IMR-90 (cell line): ENCODE results near the gene SEMG2. TPM values are rescaled to one million over a fixed set of nuclear protein-coding genes. Genes with fewer than 3 reads are reported as not detected.

Experiments
- ATAC-seq: fragments of 200-7000 bp; cut with Tn5 transposase; 2 replicates; pipeline ENCODE4 v1.9.1; 2020; ENCODE audit warnings: low read depth, mild to moderate bottlenecking, moderate library complexity
- BruUV-seq: library from RNA; stranded (reverse); fragments of 400-500 nt; replicated peaks from 2 replicates; lab custom pipeline; 2021; lab: Mats Ljungman, UMichigan
- CTCF ChIA-PET: fragments of 300-600 bp; formaldehyde crosslinking; extraction: SDS; loops from one replicate; lab custom pipeline; 2021; ENCODE audit warnings: antibody characterized with exemption; lab: Yijun Ruan, JAX
- POLR2A ChIA-PET: fragments of 300-600 bp; sonication (Branson Sonifier 250); formaldehyde crosslinking; loops from one replicate; lab custom pipeline; 2022; ENCODE audit warnings: antibody characterized with exemption; ENCODE audit not compliant: unreplicated experiment; lab: Charles Lee
- DNase-seq: peaks from one replicate; pipeline ENCODE4 v3.0.0; 2013
- H2AFZ ChIP-seq: replicated peaks from 2 replicates; pipeline ENCODE3; 2013; ENCODE audit warnings: low read length, mild to moderate bottlenecking; ENCODE audit not compliant: poor library complexity
- H2AK5ac ChIP-seq: 2 replicates; pipeline ENCODE4 v1.6.1; 2013; ENCODE audit warnings: low read depth, low read length, inconsistent platforms
- H2AK9ac ChIP-seq: replicated peaks from 2 replicates; pipeline ENCODE3; 2013; ENCODE audit warnings: mild to moderate bottlenecking, low read depth, low read length, moderate library complexity; ENCODE audit not compliant: poor library complexity
- H2BK120ac ChIP-seq: 2 replicates; pipeline ENCODE4 v1.6.1; 2013; ENCODE audit warnings: low read depth, low read length, inconsistent platforms
- H2BK15ac ChIP-seq: 3 replicates; pipeline ENCODE4 v1.6.1; 2013; ENCODE audit warnings: low read depth, low read length, inconsistent platforms
- H2BK20ac ChIP-seq: 2 replicates; pipeline ENCODE4 v1.6.1; 2013; ENCODE audit warnings: low read depth, mild to moderate bottlenecking, inconsistent platforms, low read length, moderate library complexity
- H2BK5ac ChIP-seq: 2 replicates; pipeline ENCODE4 v1.6.1; 2013; ENCODE audit warnings: mild to moderate bottlenecking, low read depth, low read length, inconsistent platforms; ENCODE audit not compliant: poor library complexity, severe bottlenecking
- H3K14ac ChIP-seq: replicated peaks from 2 replicates; pipeline ENCODE4 v1.6.1; 2013; ENCODE audit warnings: low read depth, low read length, inconsistent platforms
- H3K18ac ChIP-seq: 2 replicates; pipeline ENCODE4 v1.6.1; 2013; ENCODE audit warnings: low read depth, low read length, control low read depth
- H3K23ac ChIP-seq: 2 replicates; pipeline ENCODE4 v1.6.1; 2013; ENCODE audit warnings: low read depth, low read length, inconsistent platforms
- H3K27ac ChIP-seq: 2 replicates; pipeline ENCODE4 v1.5.1; 2013; ENCODE audit warnings: mild to moderate bottlenecking, control low read depth, low read length; ENCODE audit not compliant: insufficient read depth
- H3K27me3 ChIP-seq: 2 replicates; pipeline ENCODE4 v1.6.1; 2013; ENCODE audit warnings: low read length; ENCODE audit not compliant: control insufficient read depth, insufficient read depth
- H3K36me3 ChIP-seq: 2 replicates; pipeline ENCODE4 v1.6.1; 2013; ENCODE audit warnings: low read length, mixed read lengths; ENCODE audit not compliant: control insufficient read depth, insufficient read depth
- H3K4ac ChIP-seq: 2 replicates; pipeline ENCODE4 v1.6.1; 2013; ENCODE audit warnings: low read depth, low read length, inconsistent platforms
- H3K4me1 ChIP-seq: 2 replicates; pipeline ENCODE4 v1.6.1; 2013; ENCODE audit warnings: low read length, mixed read lengths; ENCODE audit not compliant: control insufficient read depth, insufficient read depth
- H3K4me2 ChIP-seq: 2 replicates; pipeline ENCODE4 v1.6.1; 2013; ENCODE audit warnings: low read depth, mild to moderate bottlenecking, control low read depth, low read length, moderate library complexity
- H3K4me3 ChIP-seq: 2 replicates; pipeline ENCODE4 v1.5.1; 2013; ENCODE audit warnings: low read depth, mild to moderate bottlenecking, control low read depth, low read length, moderate library complexity; ENCODE audit not compliant: insufficient read depth
- H3K56ac ChIP-seq: 2 replicates; pipeline ENCODE4 v1.6.1; 2013; ENCODE audit warnings: low read length, inconsistent platforms; ENCODE audit not compliant: insufficient read depth; ENCODE audit errors: extremely low read depth
- H3K79me1 ChIP-seq, 2 experiments: 2 replicates each; pipeline ENCODE4 v1.6.1; 2013; ENCODE audit warnings: low read length in 2 of 2, inconsistent platforms in 1 of 2, low read depth in 1 of 2
- H3K9ac ChIP-seq: 2 replicates; pipeline ENCODE4 v1.6.1; 2013; ENCODE audit warnings: low read depth, low read length, control low read depth
- H3K9me1 ChIP-seq: 2 replicates; pipeline ENCODE4 v1.6.1; 2013; ENCODE audit warnings: low read length, inconsistent platforms; ENCODE audit not compliant: insufficient read depth
- H3K9me3 ChIP-seq: 2 replicates; pipeline ENCODE4 v1.6.1; 2013; ENCODE audit warnings: low read length; ENCODE audit not compliant: control insufficient read depth, insufficient read depth
- H4K20me1 ChIP-seq: 2 replicates; pipeline ENCODE4 v1.6.1; 2013; ENCODE audit warnings: low read length, inconsistent platforms; ENCODE audit not compliant: insufficient read depth
- H4K5ac ChIP-seq: 2 replicates; pipeline ENCODE4 v1.6.1; 2013; ENCODE audit warnings: mild to moderate bottlenecking, low read depth, low read length, control low read depth
- H4K8ac ChIP-seq, 2 experiments: 2 replicates each; pipeline ENCODE4 v1.6.1; 2013; ENCODE audit warnings: low read depth in 2 of 2, low read length in 2 of 2, control low read depth in 1 of 2, inconsistent platforms in 1 of 2
- H4K91ac ChIP-seq: 2 replicates; pipeline ENCODE4 v1.6.1; 2013; ENCODE audit warnings: low read depth, low read length, inconsistent platforms; ENCODE audit not compliant: insufficient read depth
- BHLHE40 ChIP-seq: fragments of 150-350 bp; IDR thresholded peaks from 2 replicates; pipeline ENCODE4 v1.6.1; 2016; ENCODE audit warnings: mild to moderate bottlenecking, low read depth, low read length
- CEBPB ChIP-seq: IDR thresholded peaks from 2 replicates; pipeline ENCODE4 v1.6.1; 2012; ENCODE audit warnings: low read depth, low read length, improper control_type of control experiment
- CHD1 ChIP-seq: IDR thresholded peaks from 2 replicates; pipeline ENCODE4 v1.6.1; 2012; ENCODE audit warnings: low read depth, low read length, improper control_type of control experiment
- CTCF ChIP-seq: conservative IDR thresholded peaks from 2 replicates; pipeline ENCODE4 v1.5.1; 2012; ENCODE audit warnings: mild to moderate bottlenecking, low read depth, low read length, improper control_type of control experiment
- ELK1 ChIP-seq: fragments of 150-350 bp; IDR thresholded peaks from 2 replicates; pipeline ENCODE4 v1.6.1; 2016; ENCODE audit warnings: low read depth, mild to moderate bottlenecking, low read length, moderate library complexity, borderline replicate concordance
- FOS ChIP-seq: fragments of 150-350 bp; IDR thresholded peaks from 2 replicates; pipeline ENCODE4 v1.6.1; 2016; ENCODE audit warnings: low read depth, low read length
- MAFK ChIP-seq: IDR thresholded peaks from 2 replicates; pipeline ENCODE4 v1.6.1; 2012; ENCODE audit warnings: low read depth, low read length, improper control_type of control experiment
- MAZ ChIP-seq: IDR thresholded peaks from 2 replicates; pipeline ENCODE4 v1.6.1; 2012; ENCODE audit warnings: low read depth, mild to moderate bottlenecking, low read length, improper control_type of control experiment, moderate library complexity, borderline replicate concordance
- MXI1 ChIP-seq: IDR thresholded peaks from 2 replicates; pipeline ENCODE4 v1.6.1; 2012; ENCODE audit warnings: low read depth, mild to moderate bottlenecking, low read length, moderate library complexity, borderline replicate concordance
- NFE2L2 ChIP-seq: fragments of 150-350 bp; IDR thresholded peaks from 2 replicates; pipeline ENCODE4 v1.6.1; 2016; ENCODE audit warnings: low read depth, mild to moderate bottlenecking, low read length
- POLR2A ChIP-seq: IDR thresholded peaks from 2 replicates; pipeline ENCODE4 v1.6.1; 2012; ENCODE audit warnings: mild to moderate bottlenecking, low read depth, low read length
- RAD21 ChIP-seq: IDR thresholded peaks from 2 replicates; pipeline ENCODE4 v1.6.1; 2012; ENCODE audit warnings: low read length, improper control_type of control experiment
- RCOR1 ChIP-seq: IDR thresholded peaks from 2 replicates; pipeline ENCODE4 v1.6.1; 2012; ENCODE audit warnings: mild to moderate bottlenecking, low read length, improper control_type of control experiment; ENCODE audit not compliant: insufficient replicate concordance
- RFX5 ChIP-seq: IDR thresholded peaks from 2 replicates; pipeline ENCODE4 v1.8.0; 2012; ENCODE audit warnings: low read depth, mild to moderate bottlenecking, low read length, moderate library complexity
- SMC3 ChIP-seq: fragments of 150-350 bp; IDR thresholded peaks from 2 replicates; pipeline ENCODE4 v1.6.1; 2016; ENCODE audit warnings: low read depth, mild to moderate bottlenecking, antibody characterized with exemption, low read length, moderate library complexity
- USF2 ChIP-seq: fragments of 150-350 bp; IDR thresholded peaks from 2 replicates; pipeline ENCODE4 v1.6.1; 2017; ENCODE audit warnings: mild to moderate bottlenecking, antibody characterized with exemption, low read length, low read depth
- WGBS, 2 experiments: methylation state at CpG; one replicate each; pipeline versions ENCODE4 v1.1.5 to v1.1.7; 2013; ENCODE audit warnings: missing lambda C conversion rate in 2 of 2; ENCODE audit not compliant: insufficient read length in 1 of 2; ENCODE audit errors: extremely low coverage in 2 of 2; 5-methylcytosine and 5-hydroxymethylcytosine counted together
- dilution Hi-C: fragments of 300-500 bp; cut with HindIII; formaldehyde crosslinking; loops from one replicate; pipeline ENCODE4 v1.14.3; 2018; ENCODE audit warnings: low sequenced_read_pairs; ENCODE audit not compliant: unreplicated experiment
- in situ Hi-C: fragments of 300-500 bp; cut with MboI; formaldehyde crosslinking; loops from 3 replicates; pipeline ENCODE4 v1.14.3; 2019; ENCODE audit warnings: low sequenced_read_pairs, inconsistent platforms, mixed read lengths
- intact Hi-C: fragments of 100-400 bp; cut with micrococcal nuclease; formaldehyde crosslinking; loops from 2 replicates; pipeline ENCODE4 v1.10.0; 2022
- polyA plus RNA-seq, 3 experiments: library from polyadenylated mRNA; depleted of rRNA; stranded (reverse); fragments of >200 nt; gene quantifications; 2 replicates each; pipeline ENCODE4 v1.2.3, GENCODE V29; 2012; ENCODE audit warnings: low replicate concordance in 1 of 3
- total RNA-seq: library from RNA; depleted of rRNA; stranded (reverse); fragments of >200 nt; gene quantifications from 2 replicates; pipeline ENCODE4 v1.2.3, GENCODE V29; 2012

The SEMG2 gene
- total and polyA plus RNA-seq, 2 of the 4 experiments (the other 2 are of a cell fraction): not detected

GRCh38 chr20:45189067-45189609 is 32.0 kb upstream of the SEMG2 start:
- H3K4me3 ChIP-seq: no peak overlapping the region
- no peak overlapping the region for H2BK120ac ChIP-seq
- no peak overlapping the region for H3K56ac ChIP-seq
- DNase-seq: no peak
- H4K5ac ChIP-seq: no peak overlapping the region
- no peak overlapping the region for H2AK5ac ChIP-seq
- in situ Hi-C loops: no loop called here
- H4K20me1 ChIP-seq: no peaks in the 10 kb centered on the region
- TF ChIP-seq CHD1: no peak
- TF ChIP-seq NFE2L2: no peak
- no peak for TF ChIP-seq FOS
- TF ChIP-seq CTCF: no peak
- no peak for TF ChIP-seq MXI1
- no peak for TF ChIP-seq MAZ
- TF ChIP-seq CEBPB: no peak
- TF ChIP-seq RAD21: no peak
- no peak for TF ChIP-seq RFX5
- TF ChIP-seq SMC3: no peak
- TF ChIP-seq POLR2A: no peak
- no peak for TF ChIP-seq RCOR1
- no peak for TF ChIP-seq USF2
- no peak for TF ChIP-seq BHLHE40
- no peak for TF ChIP-seq ELK1
- no peak for TF ChIP-seq MAFK
- no peak overlapping the region for H2AK9ac ChIP-seq
- H3K27me3 ChIP-seq: peaks cover 1% of the 10 kb centered on the region
- H2BK15ac ChIP-seq: no peak overlapping the region
- CTCF ChIA-PET: no interaction called here
- H3K18ac ChIP-seq: no peak overlapping the region
- H3K9me3 ChIP-seq: no peaks in the 10 kb centered on the region
- no peaks in the 10 kb centered on the region for H3K4me1 ChIP-seq
- intact Hi-C loops: no loop called here
- H3K9ac ChIP-seq: no peak overlapping the region
- no peak overlapping the region for H2BK5ac ChIP-seq
- no peak overlapping the region for H3K27ac ChIP-seq
- no peaks in the 10 kb centered on the region for H3K36me3 ChIP-seq
- POLR2A ChIA-PET: no interaction called here
- no peak overlapping the region for H3K4ac ChIP-seq
- H3K14ac ChIP-seq: no peak overlapping the region
- no peak for ATAC-seq
- no TSS peak for BruUV-seq
- H4K91ac ChIP-seq: no peak overlapping the region
- H2AFZ ChIP-seq: no peak overlapping the region
- WGBS, 2 experiments: 56% methylated on average over 1 of the region's 3 CpGs; no CpG with 5 or more reads in 1 of the 2 experiments
- no peak overlapping the region for H4K8ac ChIP-seq
- no peak overlapping the region for H3K23ac ChIP-seq
- no peaks in the 10 kb centered on the region for H3K79me1 ChIP-seq
- H3K9me1 ChIP-seq: no peaks in the 10 kb centered on the region
- H2BK20ac ChIP-seq: no peak overlapping the region
- dilution Hi-C loops: no loop called here
- no peak overlapping the region for H3K4me2 ChIP-seq
